Suprapubic skin (tissue), 4 donors: ENCODE data around the gene RALGAPA2.

ENCODE experiments used
- CTCF ChIP-seq, 2 donors: fragments of 200-600 bp in 1 of 2; fragments of 450-650 bp in 1 of 2; sonication (generic) in 1 of 2; IDR thresholded peaks; one replicate each; pipeline ENCODE4 v1.5.1; 2016 to 2019; ENCODE audit warnings: antibody characterized with exemption in 2 of 2, mild to moderate bottlenecking in 1 of 2, moderate library complexity in 1 of 2
- EP300 ChIP-seq: sonication (generic); formaldehyde crosslinking; IDR thresholded peaks from one replicate; pipeline ENCODE4 v1.6.1; 2017; ENCODE audit warnings: antibody characterized with exemption
- POLR2A ChIP-seq, 2 donors: fragments of 450-650 bp; IDR thresholded peaks; one replicate each; pipeline ENCODE4 v1.6.1; 2017; ENCODE audit warnings: antibody characterized with exemption in 2 of 2, mild to moderate bottlenecking in 2 of 2, moderate library complexity in 2 of 2
- POLR2AphosphoS5 ChIP-seq, 3 donors: sonication (generic); formaldehyde crosslinking; IDR thresholded peaks; one replicate each; pipeline ENCODE4 v1.6.1; 2017; ENCODE audit warnings: antibody characterized with exemption in 3 of 3

- no peak for TF ChIP-seq POLR2A (IDR thresholded peaks at IDR 0.05)
- no peak for TF ChIP-seq CTCF (IDR thresholded peaks at IDR 0.05)
- TF ChIP-seq POLR2AphosphoS5 (IDR thresholded peaks at IDR 0.05): no peak
- no peak for TF ChIP-seq EP300
Measured at GRCh38 chr20:20440481-20440880, 272.0 kb downstream of the RALGAPA2 start.
